Left renal pelvis (tissue), 4 donors: ENCODE results near the gene SKAP2. TPM values are rescaled to one million over a fixed set of nuclear protein-coding genes. Genes with fewer than 3 reads are reported as not detected.

Experiments
- polyA plus RNA-seq, 4 donors: library from polyadenylated mRNA; unstranded; fragments of 120-200 nt; gene quantifications; one replicate each; pipeline ENCODE4 v1.2.1, GENCODE V29; 2013; ENCODE audit not compliant: insufficient read length in 4 of 4

The SKAP2 gene
- polyA plus RNA-seq, 4 donors: 20.1 to 37.2 (median 25.6) TPM

Other genes starting within 250 kb of the SKAP2 start
- gene HOXA1, start 231.4 kb upstream of the SKAP2 start, polyA plus RNA-seq: 1 to 10 TPM; 2.6 to 4.0 (median 3.0) TPM
- 10 to 100 TPM; 10.1 to 15.1 (median 11.3) TPM for gene HOXA2, start 238.1 kb upstream of the SKAP2 start, polyA plus RNA-seq